ENCODE measurements around the gene INSR. TPM values are rescaled to one million over a fixed set of nuclear protein-coding genes. Genes with fewer than 3 reads are reported as not detected.

INSR gene
- total and polyA plus RNA-seq, 2 of the 8 experiments (the other 6 are each of a cell fraction or from before 2014, with no cell fraction given): 13.1 to 48.7 TPM

GRCh38 chr19:7076151-7076550 lies 218.1 kb downstream of the INSR start (continued):
- TF ChIP-seq SUZ12 (IDR thresholded peaks at IDR 0.05; ENCODE audit: low read length) (no peak), SIRT6 (IDR thresholded peaks at IDR 0.05; ENCODE audit: low read length) (no peak), HDAC6 (IDR thresholded peaks at IDR 0.05; ENCODE audit: low read depth, low read length) (no peak), JUND (IDR thresholded peaks at IDR 0.05; ENCODE audit: low read length) (no peak), CHD2 (IDR thresholded peaks at IDR 0.05; ENCODE audit: low read length) (no peak), TCF12 (IDR thresholded peaks at IDR 0.05; ENCODE audit: low read depth, low read length) (no peak), RXRA (IDR thresholded peaks at IDR 0.05; ENCODE audit: insufficient read depth, low read depth, low read length) (no peak), CREB1 (IDR thresholded peaks at IDR 0.05) (no peak)

Measured in H1 (cell line).